GM21367 (cell line): ENCODE results near the gene CCDC136.

Experiments used
- ATAC-seq: cut with Tn5 transposase; IDR thresholded peaks from one replicate; pipeline ENCODE4 v1.9.1; 2021; ENCODE audit not compliant: unreplicated experiment

The CCDC136 gene

GRCh38 chr7:128775744-128776474 is 15.9 kb upstream of the CCDC136 start, which contains the start of gene OPN1SW:
Gene OPN1SW (minus strand): TSS chr7:128775794. CDS start chr7:128775781, 13 bp downstream.
- no peak for ATAC-seq

- ATAC-seq = no peak
Observed at GRCh38 chr7:128777156-128778123, 14.3 kb upstream of the CCDC136 start.

- ATAC-seq = no peak
Observed at GRCh38 chr7:128778946-128779345, 12.8 kb upstream of the CCDC136 start.

- no peak for ATAC-seq
Observed at GRCh38 chr7:128781126-128781525, 10.6 kb upstream of the CCDC136 start.

GRCh38 chr7:128781851-128782250 is 9.9 kb upstream of the CCDC136 start:
- no peak for ATAC-seq

DNA sequence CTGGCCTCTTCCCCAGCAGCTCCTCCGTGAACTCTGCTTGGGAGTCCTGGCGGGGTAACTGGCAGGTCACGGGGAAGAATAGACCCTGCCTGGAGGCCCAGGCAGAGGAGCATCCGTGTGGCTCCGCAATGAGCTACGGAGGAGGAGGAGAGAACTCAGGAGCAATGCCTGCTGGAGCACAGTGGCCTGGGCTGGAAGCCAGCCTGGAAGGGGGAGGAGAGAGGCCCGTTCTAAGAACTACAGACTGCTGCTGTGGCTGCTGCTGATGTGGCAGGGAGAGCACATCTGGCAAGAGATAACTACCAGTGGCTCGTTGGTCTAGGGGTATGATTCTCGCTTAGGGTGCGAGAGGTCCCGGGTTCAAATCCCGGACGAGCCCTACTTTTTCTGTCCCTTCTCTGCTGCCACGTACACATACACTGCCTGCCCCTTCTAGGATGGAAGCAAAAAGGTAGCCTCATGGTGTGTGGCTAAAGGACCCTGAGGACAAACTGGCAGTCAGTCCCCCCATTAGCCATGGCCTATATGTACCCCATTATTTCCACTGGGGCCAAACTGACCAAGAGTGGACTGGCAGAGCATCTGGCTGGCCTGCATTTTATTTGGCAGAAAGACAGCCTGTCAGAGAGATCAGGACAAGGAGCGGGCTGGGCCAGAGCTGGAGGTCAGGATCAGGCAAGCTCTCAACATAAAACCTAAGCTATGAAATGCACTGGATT is 8.5 kb upstream of the CCDC136 start:
- no peak for ATAC-seq

DNA sequence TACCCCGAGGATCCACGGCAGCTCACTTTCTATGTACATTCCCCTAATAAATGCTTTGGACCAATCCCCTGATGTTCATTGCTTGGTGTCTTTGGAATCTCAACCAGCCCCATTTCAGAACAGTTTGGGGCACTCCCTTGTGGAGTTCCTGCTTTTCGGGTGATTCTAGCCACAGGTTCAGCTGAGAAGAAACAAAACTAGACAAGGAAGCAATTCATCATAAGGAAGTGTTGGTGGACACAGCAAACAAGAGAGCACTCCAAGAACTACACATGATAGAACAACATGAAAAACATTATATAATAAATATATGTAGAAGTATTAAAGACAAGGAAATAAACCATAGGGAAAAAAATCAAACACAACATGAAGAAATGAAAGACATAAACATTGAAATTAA is 6.0 kb upstream of the CCDC136 start:
- ATAC-seq = no peak

DNA sequence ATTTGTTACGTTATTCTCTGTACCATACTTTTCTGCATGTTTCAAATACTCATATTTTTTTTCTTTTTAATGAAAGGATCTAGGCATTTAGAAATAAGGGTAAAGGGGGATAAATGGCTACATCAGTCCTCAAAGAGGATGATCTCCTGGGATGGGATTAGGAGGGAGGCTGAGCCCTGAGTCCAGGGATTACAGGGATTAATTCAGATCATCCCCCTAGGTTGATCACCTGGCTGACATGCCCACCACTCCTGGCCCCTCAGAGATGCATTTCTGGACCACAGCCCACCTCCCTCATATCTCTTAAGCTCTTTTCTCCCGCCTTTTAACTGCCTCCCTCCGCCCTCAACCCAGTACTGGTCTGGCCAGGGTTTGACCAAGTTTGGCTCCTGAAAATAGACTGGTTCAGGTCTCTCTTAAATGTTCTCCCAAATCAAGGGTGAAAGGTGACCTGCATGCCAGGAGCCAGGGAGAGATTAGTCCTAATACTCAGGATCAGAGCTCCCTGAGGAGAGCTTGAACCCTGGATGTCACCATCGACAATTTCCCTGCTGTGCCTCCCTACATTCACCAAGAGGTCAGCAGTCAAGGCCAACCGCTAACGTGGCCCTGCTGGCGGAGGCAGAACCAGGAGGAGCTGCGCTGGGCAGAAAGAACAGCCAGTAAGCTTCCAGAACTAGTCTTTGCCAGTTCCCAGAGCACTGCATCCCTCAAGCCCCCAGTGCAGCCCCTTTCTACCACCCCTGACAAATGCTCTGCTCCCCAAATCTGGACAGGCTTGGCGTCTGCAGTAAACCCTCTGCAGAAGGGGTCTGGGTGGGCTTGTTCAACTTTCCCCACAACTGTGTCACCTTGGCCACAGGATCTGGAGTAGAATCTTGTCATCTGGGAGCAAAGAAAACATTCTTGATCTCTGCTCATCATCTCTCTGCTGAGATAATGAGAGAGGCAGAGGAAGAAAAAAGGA is 3.0 kb upstream of the CCDC136 start:
- ATAC-seq = no peak

GRCh38 chr7:128790315-128791041 is 1.3 kb upstream of the CCDC136 start:
- ATAC-seq = no peak

GRCh38 chr7:128791972-128792327 is 182 bp downstream of the CCDC136 start:
- ATAC-seq = no peak

GRCh38 chr7:128792471-128793180 is 858 bp downstream of the CCDC136 start:
- no peak for ATAC-seq

DNA sequence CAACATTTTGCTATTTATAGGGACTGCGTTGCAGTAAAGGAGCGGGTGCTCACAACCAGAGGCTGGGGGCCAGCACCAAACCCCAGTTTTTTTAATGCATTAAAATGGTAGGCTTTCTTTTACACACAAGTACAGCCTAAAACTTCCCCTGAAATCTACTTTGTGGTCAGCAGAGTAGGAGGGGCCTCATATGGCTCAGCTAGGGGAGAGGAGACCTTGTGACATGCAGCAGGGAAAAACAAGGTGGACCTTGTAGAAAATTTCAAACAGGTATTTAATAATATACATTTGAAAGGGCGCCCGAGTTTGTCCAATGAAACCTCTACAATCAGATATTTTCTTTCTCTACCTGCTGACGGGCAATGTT is 1.4 kb downstream of the CCDC136 start:
- no peak for ATAC-seq

GRCh38 chr7:128794020-128794419 is 2.3 kb downstream of the CCDC136 start:
- no peak for ATAC-seq

GRCh38 chr7:128794436-128794835 is 2.7 kb downstream of the CCDC136 start:
- ATAC-seq = no peak

GRCh38 chr7:128795129-128795528 is 3.4 kb downstream of the CCDC136 start:
- no peak for ATAC-seq

GRCh38 chr7:128796327-128796726 is 4.6 kb downstream of the CCDC136 start:
- ATAC-seq = no peak

- no peak for ATAC-seq
Observed at GRCh38 chr7:128799451-128799850, 7.7 kb downstream of the CCDC136 start.

- no peak for ATAC-seq
Observed at GRCh38 chr7:128800567-128800966, 8.8 kb downstream of the CCDC136 start.

DNA sequence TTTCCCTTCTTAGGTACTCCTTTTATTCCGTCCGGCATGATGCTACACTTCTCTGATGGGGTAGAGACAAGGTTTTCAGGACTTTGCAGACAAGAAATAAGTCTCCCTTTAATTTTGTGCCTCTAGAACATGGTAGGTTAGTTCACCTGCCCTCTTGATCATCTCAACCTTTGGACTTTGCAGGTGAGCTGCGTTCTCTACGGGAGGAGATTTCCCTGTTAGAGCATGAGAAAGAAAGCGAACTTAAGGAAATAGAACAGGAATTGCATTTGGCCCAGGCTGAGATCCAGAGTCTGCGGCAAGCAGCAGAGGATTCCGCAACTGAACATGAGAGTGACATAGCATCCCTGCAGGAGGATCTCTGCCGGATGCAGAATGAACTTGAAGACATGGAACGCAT is 9.2 kb downstream of the CCDC136 start:
- ATAC-seq = no peak
